NT2/D1 (cell line): ENCODE results near the gene TRIM33.

Experiments
- SUZ12 ChIP-seq: IDR thresholded peaks from 2 replicates; pipeline ENCODE4 v1.6.1; 2011; ENCODE audit not compliant: insufficient read length, insufficient read depth; ENCODE audit errors: extremely low read depth
- YY1 ChIP-seq: IDR thresholded peaks from 2 replicates; pipeline ENCODE4 v1.6.1; 2011; ENCODE audit not compliant: insufficient read length, insufficient read depth
- ZNF274 ChIP-seq: IDR thresholded peaks from 2 replicates; pipeline ENCODE4 v1.6.1; 2011; ENCODE audit warnings: mild to moderate bottlenecking, low read depth, low read length

GRCh38 chr1:114505148-114505561 lies 5.8 kb downstream of the TRIM33 start:
- TF ChIP-seq YY1, result no peak
- no peak for TF ChIP-seq SUZ12
- TF ChIP-seq ZNF274, result no peak
